MCF 10A (cell line): ENCODE measurements around the gene PIGA. TPM values are rescaled to one million over a fixed set of nuclear protein-coding genes. Genes with fewer than 3 reads are reported as not detected.

Experiments
- BruUV-seq: library from RNA; stranded (reverse); fragments of 400-500 nt; replicated peaks from 2 replicates; lab custom pipeline; 2021; lab: Mats Ljungman, UMichigan
- CTCF ChIA-PET: fragments of 300-600 bp; sonication (Branson Sonifier 250); formaldehyde crosslinking; extraction: SDS; loops from one replicate; lab custom pipeline; 2021; ENCODE audit warnings: antibody characterized with exemption, inconsistent platforms; lab: Yijun Ruan, JAX
- POLR2A ChIA-PET: fragments of 300-600, 350-650 bp; sonication (Branson Sonifier 250); formaldehyde crosslinking; extraction: SDS; loops from one replicate; lab custom pipeline; 2020; ENCODE audit warnings: antibody characterized with exemption, inconsistent platforms; lab: Yijun Ruan, JAX
- DNase-seq: peaks from one replicate; pipeline ENCODE4 v3.0.0-alpha.2; 2018; ENCODE audit not compliant: unreplicated experiment
- H3K27ac Mint-ChIP-seq: one replicate; pipeline ENCODE4 v1.8.0; 2022; ENCODE audit warnings: mild to moderate bottlenecking, low read depth, mixed read lengths; ENCODE audit not compliant: unreplicated experiment
- H3K27me3 Mint-ChIP-seq: one replicate; pipeline ENCODE4 v1.8.0; 2022; ENCODE audit warnings: mixed read lengths; ENCODE audit not compliant: insufficient read depth, unreplicated experiment
- H3K36me3 Mint-ChIP-seq: one replicate; pipeline ENCODE4 v1.8.0; 2022; ENCODE audit warnings: mild to moderate bottlenecking, moderate library complexity, mixed read lengths; ENCODE audit not compliant: insufficient read depth, unreplicated experiment
- H3K4me1 Mint-ChIP-seq: one replicate; pipeline ENCODE4 v1.8.0; 2022; ENCODE audit warnings: mixed read lengths; ENCODE audit not compliant: insufficient read depth, unreplicated experiment
- H3K4me3 Mint-ChIP-seq: one replicate; pipeline ENCODE4 v1.8.0; 2022; ENCODE audit warnings: mild to moderate bottlenecking, moderate library complexity, mixed read lengths; ENCODE audit not compliant: unreplicated experiment
- H3K9me3 Mint-ChIP-seq: one replicate; pipeline ENCODE4 v1.8.0; 2022; ENCODE audit warnings: mixed read lengths; ENCODE audit not compliant: unreplicated experiment
- CTCF ChIP-seq: fragments of 200-600 bp; IDR thresholded peaks from one replicate; pipeline ENCODE4 v1.8.0; 2022; ENCODE audit warnings: antibody characterized with exemption, mild to moderate bottlenecking; ENCODE audit not compliant: unreplicated experiment
- intact Hi-C: fragments of 100-400 bp; cut with micrococcal nuclease; formaldehyde crosslinking; loops from 2 replicates; pipeline ENCODE4 v1.14.1; 2022
- total RNA-seq: library from RNA; stranded (reverse); gene quantifications from 2 replicates; pipeline ENCODE4 v1.2.3, GENCODE V29; 2022

The PIGA gene
- total RNA-seq, 1 experiment from 2014 or later, result 17.3 TPM

GRCh38 chrX:15322472-15322871 is 12.9 kb downstream of the PIGA start:
- no peak for DNase-seq
- CTCF ChIA-PET, result interaction anchor here (1.2 kb wide), 1 partner anchor 22 kb away, joined by 8 read pairs; no protein-coding TSS in a partner anchor
- POLR2A ChIA-PET, result interaction anchor here (1.8 kb wide), 1 partner anchor 11 kb away, joined by 4 read pairs; no protein-coding TSS in a partner anchor
- Mint-ChIP-seq H3K4me3 (no peak overlapping the region), H3K27ac (no peak overlapping the region), H3K27me3 (peaks cover 32% of the 10 kb centered on the region), H3K4me1 (no peaks in the 10 kb centered on the region), H3K36me3 (peaks cover 13% of the 10 kb centered on the region), H3K9me3 (no peaks in the 10 kb centered on the region)
- intact Hi-C loops, result no loop called here
- no TSS peak for BruUV-seq
- TF ChIP-seq CTCF, result no peak

- H3K36me3 Mint-ChIP-seq, result peaks cover 12% of the 10 kb centered on the region
- DNase-seq, result no peak
- POLR2A ChIA-PET, result interaction anchor here (1.8 kb wide), 1 partner anchor 11 kb away, joined by 4 read pairs; no protein-coding TSS in a partner anchor
- intact Hi-C loops, result no loop called here
- no peak overlapping the region for H3K4me3 Mint-ChIP-seq
- no TSS peak for BruUV-seq
- H3K4me1 Mint-ChIP-seq, result no peaks in the 10 kb centered on the region
- peaks cover 28% of the 10 kb centered on the region for H3K27me3 Mint-ChIP-seq
- TF ChIP-seq CTCF, result no peak
- CTCF ChIA-PET, result interaction anchor here (1.2 kb wide), 1 partner anchor 22 kb away, joined by 8 read pairs; no protein-coding TSS in a partner anchor
- no peaks in the 10 kb centered on the region for H3K9me3 Mint-ChIP-seq
- no peak overlapping the region for H3K27ac Mint-ChIP-seq
Observed at GRCh38 chrX:15322072-15322471, 13.3 kb downstream of the PIGA start.

GRCh38 chrX:15321447-15321846 is 13.9 kb downstream of the PIGA start:
- no peak for DNase-seq
- peaks cover 12% of the 10 kb centered on the region for H3K36me3 Mint-ChIP-seq
- no peak overlapping the region for H3K27ac Mint-ChIP-seq
- peaks cover 28% of the 10 kb centered on the region for H3K27me3 Mint-ChIP-seq
- POLR2A ChIA-PET, result no interaction called here
- H3K4me3 Mint-ChIP-seq, result no peak overlapping the region
- no peaks in the 10 kb centered on the region for H3K9me3 Mint-ChIP-seq
- BruUV-seq, result no TSS peak
- H3K4me1 Mint-ChIP-seq, result no peaks in the 10 kb centered on the region
- CTCF ChIA-PET, result interaction anchor here (1.2 kb wide), 1 partner anchor 21 kb away, joined by 8 read pairs; no protein-coding TSS in a partner anchor
- no peak for TF ChIP-seq CTCF
- intact Hi-C loops, result no loop called here

- Mint-ChIP-seq H3K27ac (no peak overlapping the region), H3K4me1 (no peaks in the 10 kb centered on the region), H3K4me3 (no peak overlapping the region), H3K36me3 (peaks cover 12% of the 10 kb centered on the region), H3K9me3 (no peaks in the 10 kb centered on the region), H3K27me3 (peaks cover 28% of the 10 kb centered on the region)
- TF ChIP-seq CTCF, result no peak
- BruUV-seq, result no TSS peak
- DNase-seq, result no peak
- intact Hi-C loops, result no loop called here
- ChIA-PET CTCF (no interaction called here), POLR2A (no interaction called here)
Observed at GRCh38 chrX:15320297-15320696, 15.0 kb downstream of the PIGA start.
